PFSK-1 (cell line): ENCODE data around the gene PLCH2.

Source experiments
- FOXP2 ChIP-seq: optimal IDR thresholded peaks from 2 replicates; pipeline ENCODE3; 2011; ENCODE audit warnings: borderline replicate concordance, control low read depth, inconsistent platforms; ENCODE audit not compliant: insufficient read depth; ENCODE audit errors: extremely low read length, extremely low read depth
- POLR2AphosphoS5 ChIP-seq: IDR thresholded peaks from 2 replicates; pipeline ENCODE4 v1.6.1; 2012; ENCODE audit warnings: low read depth, mild to moderate bottlenecking, control low read depth, low read length, moderate library complexity
- SIN3A ChIP-seq: IDR thresholded peaks from 2 replicates; pipeline ENCODE4 v1.6.1; 2012; ENCODE audit warnings: mild to moderate bottlenecking, low read length, moderate library complexity, borderline replicate concordance; ENCODE audit not compliant: insufficient read depth
- TAF1 ChIP-seq: IDR thresholded peaks from 2 replicates; pipeline ENCODE4 v1.6.1; 2012; ENCODE audit warnings: low read length, control low read depth, borderline replicate concordance; ENCODE audit not compliant: insufficient read depth
- TF ChIP-seq, protein P1 (sequence below), 2 experiments: IDR thresholded peaks; 2 replicates each; pipeline versions ENCODE4 v1.6.1 to v1.8.0; 2011 to 2012; ENCODE audit warnings: low read depth in 2 of 2, low read length in 2 of 2, control low read depth in 1 of 2, inconsistent platforms in 1 of 2, mild to moderate bottlenecking in 1 of 2, moderate library complexity in 1 of 2; ENCODE audit not compliant: insufficient read depth in 1 of 2

PLCH2 gene

DNA sequence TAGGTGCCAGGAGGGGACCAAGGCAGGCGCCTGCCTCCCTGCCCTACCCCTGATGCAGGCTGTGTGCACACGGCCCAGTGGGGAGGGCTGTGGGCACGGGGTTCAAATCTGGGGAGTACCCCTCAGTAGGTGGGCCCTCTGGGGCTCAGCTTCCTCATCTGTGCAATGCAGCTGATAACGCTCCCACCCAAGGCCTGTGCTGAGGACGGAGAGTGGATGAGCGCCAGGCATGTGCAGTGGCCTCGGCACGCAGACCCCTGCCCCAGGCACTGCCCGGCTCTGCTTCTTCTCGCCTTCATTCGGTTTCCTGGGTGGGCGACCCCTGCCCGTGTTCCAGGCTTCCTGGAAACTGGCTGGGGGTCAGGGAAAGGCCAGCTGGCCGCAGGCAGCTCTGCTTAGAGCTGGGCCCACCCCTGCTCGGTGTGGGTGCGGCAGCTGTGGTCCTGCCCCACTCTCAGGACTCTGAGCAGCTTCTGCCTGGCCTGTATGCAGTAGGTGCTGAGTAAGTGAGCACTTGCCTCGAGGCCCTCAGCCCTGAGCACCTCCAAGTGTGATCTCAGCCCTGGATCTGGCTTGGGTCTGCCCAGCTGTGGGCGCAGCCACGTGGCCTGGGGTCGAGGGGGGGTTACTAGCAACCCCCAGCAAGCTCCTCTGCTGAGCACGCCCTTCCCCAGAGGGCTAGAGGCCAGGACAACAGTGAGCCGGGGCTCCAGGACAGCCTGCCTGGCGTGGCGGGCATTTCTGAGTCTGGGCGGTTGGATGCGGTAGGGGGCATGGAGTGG is 68.2 kb downstream of the PLCH2 start:
- no peak for TF ChIP-seq POLR2AphosphoS5
- TF ChIP-seq, protein P1, sequence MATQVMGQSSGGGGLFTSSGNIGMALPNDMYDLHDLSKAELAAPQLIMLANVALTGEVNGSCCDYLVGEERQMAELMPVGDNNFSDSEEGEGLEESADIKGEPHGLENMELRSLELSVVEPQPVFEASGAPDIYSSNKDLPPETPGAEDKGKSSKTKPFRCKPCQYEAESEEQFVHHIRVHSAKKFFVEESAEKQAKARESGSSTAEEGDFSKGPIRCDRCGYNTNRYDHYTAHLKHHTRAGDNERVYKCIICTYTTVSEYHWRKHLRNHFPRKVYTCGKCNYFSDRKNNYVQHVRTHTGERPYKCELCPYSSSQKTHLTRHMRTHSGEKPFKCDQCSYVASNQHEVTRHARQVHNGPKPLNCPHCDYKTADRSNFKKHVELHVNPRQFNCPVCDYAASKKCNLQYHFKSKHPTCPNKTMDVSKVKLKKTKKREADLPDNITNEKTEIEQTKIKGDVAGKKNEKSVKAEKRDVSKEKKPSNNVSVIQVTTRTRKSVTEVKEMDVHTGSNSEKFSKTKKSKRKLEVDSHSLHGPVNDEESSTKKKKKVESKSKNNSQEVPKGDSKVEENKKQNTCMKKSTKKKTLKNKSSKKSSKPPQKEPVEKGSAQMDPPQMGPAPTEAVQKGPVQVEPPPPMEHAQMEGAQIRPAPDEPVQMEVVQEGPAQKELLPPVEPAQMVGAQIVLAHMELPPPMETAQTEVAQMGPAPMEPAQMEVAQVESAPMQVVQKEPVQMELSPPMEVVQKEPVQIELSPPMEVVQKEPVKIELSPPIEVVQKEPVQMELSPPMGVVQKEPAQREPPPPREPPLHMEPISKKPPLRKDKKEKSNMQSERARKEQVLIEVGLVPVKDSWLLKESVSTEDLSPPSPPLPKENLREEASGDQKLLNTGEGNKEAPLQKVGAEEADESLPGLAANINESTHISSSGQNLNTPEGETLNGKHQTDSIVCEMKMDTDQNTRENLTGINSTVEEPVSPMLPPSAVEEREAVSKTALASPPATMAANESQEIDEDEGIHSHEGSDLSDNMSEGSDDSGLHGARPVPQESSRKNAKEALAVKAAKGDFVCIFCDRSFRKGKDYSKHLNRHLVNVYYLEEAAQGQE (IDR thresholded peaks at IDR 0.05; ENCODE audit: insufficient read depth in 1 of 2, low read depth in 2 of 2, low read length in 2 of 2): no peak
- no peak for TF ChIP-seq SIN3A
- no peak for TF ChIP-seq TAF1
- TF ChIP-seq FOXP2: no peak

DNA sequence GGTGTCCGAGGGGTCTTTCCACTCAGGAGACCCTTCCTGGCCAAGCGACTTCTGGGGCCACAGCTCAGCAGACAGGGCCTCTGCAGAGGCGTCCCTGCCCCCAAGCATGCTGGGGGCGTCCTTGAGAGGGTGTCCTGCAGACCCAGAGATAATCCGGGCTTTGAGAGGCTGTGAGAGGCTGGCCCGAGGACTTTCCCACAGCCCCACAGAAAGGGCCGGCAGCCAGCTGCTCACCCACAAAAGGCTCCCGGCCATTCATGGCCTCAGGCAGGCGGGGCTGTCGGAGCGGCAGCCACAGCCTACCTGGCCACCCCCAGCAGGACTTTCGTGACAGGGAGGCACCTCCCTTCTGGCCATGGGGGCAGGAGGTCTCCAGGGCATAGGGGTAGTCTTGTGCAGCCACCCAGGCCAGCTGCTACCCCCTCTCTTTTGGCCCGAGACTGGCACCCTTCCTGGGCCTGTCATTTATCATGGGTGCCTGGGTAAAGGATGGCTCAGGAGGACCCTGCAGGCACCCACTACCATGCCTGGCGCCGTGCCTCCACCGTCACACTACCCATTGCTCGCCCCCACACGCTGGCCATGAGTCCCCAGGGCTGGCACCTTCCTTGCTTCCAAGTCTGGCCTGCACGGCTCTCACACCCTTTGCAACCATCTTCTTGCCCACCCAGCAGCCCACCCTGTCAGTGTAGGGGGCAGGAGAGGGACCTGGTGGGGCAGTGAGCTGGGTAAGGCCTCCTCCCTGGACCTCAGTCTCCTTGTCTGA is 69.0 kb downstream of the PLCH2 start:
- TF ChIP-seq TAF1: no peak
- TF ChIP-seq, protein P1 (IDR thresholded peaks at IDR 0.05; ENCODE audit: insufficient read depth in 1 of 2, low read depth in 2 of 2, low read length in 2 of 2): no peak
- TF ChIP-seq SIN3A: no peak
- TF ChIP-seq POLR2AphosphoS5: no peak
- TF ChIP-seq FOXP2: no peak

DNA sequence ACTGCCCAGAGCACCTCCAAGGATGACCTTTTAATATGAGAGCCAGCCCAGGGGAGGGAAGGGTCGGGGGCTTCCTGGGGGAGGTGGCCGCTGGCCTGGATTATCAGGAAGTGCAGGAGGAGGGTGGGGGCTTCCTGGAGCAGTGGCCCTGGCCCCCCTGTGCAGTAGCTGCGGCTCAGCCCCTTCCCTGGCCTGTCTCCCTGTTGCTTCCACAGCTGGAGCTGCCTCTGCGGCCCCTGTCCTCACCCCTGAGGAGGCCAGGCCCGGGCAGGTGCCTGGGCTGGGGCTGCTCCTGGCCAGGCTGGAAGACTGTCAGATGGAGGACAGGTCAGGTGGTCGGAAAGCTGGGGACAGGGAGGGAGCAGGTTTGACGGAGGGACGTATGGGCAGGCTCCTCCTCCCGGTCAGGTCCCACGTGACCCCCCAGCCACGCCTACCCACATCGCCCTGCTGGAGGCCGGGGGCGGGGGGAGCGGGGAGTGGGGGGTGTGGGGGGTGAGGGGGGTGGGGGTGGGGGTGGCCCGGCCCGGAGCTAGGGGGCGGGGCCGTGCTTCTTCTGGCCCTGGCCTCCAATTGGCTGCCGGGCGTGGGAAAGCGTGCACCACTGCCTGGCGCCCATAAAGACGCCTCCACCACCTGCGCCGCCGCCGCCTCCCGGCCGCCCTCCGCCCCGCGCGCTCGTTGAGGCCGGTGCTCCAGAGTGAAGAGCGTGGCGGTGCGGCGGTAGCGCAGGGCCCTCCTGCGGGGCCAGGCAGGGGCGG is 69.8 kb downstream of the PLCH2 start:
- TF ChIP-seq, protein P1 (IDR thresholded peaks at IDR 0.05; ENCODE audit: insufficient read depth in 1 of 2, low read depth in 2 of 2, low read length in 2 of 2): no peak
- TF ChIP-seq POLR2AphosphoS5: no peak
- TF ChIP-seq TAF1: no peak
- no peak for TF ChIP-seq SIN3A
- TF ChIP-seq FOXP2: no peak

DNA sequence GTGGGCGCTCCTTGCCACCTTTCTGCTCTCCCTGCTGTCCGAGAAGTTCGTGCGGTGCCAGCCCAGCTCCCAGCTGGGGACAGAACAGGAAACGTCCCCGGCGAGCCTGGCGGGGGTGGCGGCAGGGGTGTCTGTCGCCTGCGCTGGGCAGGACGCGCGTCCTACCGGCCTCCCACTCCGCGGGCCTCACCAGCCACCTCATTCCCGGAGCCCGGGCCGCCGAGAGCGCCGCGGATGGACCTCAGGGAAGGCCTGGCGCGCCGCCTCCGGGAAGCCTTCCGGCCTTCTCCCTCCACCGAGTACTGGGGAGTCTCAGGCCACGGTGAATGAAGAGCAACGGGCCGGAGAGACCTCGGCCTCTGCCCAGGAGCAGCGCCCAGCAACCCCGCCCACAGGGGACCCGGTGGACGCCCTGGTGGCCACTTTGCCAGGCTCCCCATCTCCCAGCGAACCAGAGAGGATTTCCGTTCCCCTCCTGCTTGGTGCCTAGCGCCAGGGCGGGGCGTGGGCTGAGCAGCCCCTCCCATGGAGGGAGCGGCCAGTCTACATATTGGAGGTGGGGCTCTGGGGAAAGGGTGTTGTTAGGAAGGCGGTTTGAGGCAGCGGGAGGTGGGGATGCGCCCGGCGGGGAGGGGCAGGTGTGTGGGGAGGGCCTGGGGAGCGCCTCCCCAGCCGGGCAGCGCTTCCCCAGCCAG is 70.6 kb downstream of the PLCH2 start:
- TF ChIP-seq SIN3A: no peak
- no peak for TF ChIP-seq TAF1
- TF ChIP-seq FOXP2: no peak
- TF ChIP-seq, protein P1 (IDR thresholded peaks at IDR 0.05; ENCODE audit: insufficient read depth in 1 of 2, low read depth in 2 of 2, low read length in 2 of 2): no peak
- no peak for TF ChIP-seq POLR2AphosphoS5
